Fibroblast of lung (primary cell): ENCODE results near the gene CIB2.

ENCODE experiments used
- CTCF ChIP-seq, 2 donors: IDR thresholded peaks in 1 of 2; conservative IDR thresholded peaks in 1 of 2; 1 replicate in 1 of 2; 2 replicates in 1 of 2; pipeline ENCODE4 v1.5.1; 2011 to 2012; ENCODE audit warnings: low read length in 2 of 2, control low read depth in 1 of 2, inconsistent platforms in 1 of 2, low read depth in 1 of 2, mild to moderate bottlenecking in 1 of 2
- EZH2 ChIP-seq: IDR thresholded peaks from 2 replicates; pipeline ENCODE4 v1.5.1; 2012; ENCODE audit warnings: low read length, control low read depth, mild to moderate bottlenecking; ENCODE audit errors: missing control alignments

- peak in 1 of 2 donors; percentile 28 for TF ChIP-seq CTCF (conservative IDR thresholded peaks at IDR 0.05 in 1 of 2, IDR thresholded peaks at IDR 0.05 in 1 of 2; ENCODE audit: low read depth in 1 of 2, low read length in 2 of 2)
- no peak for TF ChIP-seq EZH2
Measured at GRCh38 chr15:78076231-78077052, 54.8 kb downstream of the CIB2 start.
